Measurements from ENCODE around the gene PTPRG. TPM values are rescaled to one million over a fixed set of nuclear protein-coding genes. Genes with fewer than 3 reads are reported as not detected.
A peak's percentile ranks its signal among the peaks of the same experiment; 100 is the strongest.

Gene PTPRG
- total and polyA plus RNA-seq, 2 donors (not counting 3 experiments of a cell fraction or from before 2014, with no cell fraction given) = 8.9 to 39.1 TPM

- no peaks in the 10 kb centered on the region for H3K9me1 ChIP-seq (replicated peaks; ENCODE audit: control insufficient read depth, extremely low read depth, insufficient read depth, low read length)
- H3K4me3 ChIP-seq (replicated peaks in 1 of 3; ENCODE audit: insufficient read depth in 1 of 3, low read depth in 1 of 3, low read length in 3 of 3) = no peak overlapping the region
- no peaks in the 10 kb centered on the region for H3K27me3 ChIP-seq (ENCODE audit: control insufficient read depth in 2 of 2, insufficient read depth in 2 of 2, low read length in 2 of 2)
- H3K9ac ChIP-seq (replicated peaks; ENCODE audit: extremely low read depth, insufficient read depth, low read length) = no peak overlapping the region
- ChIA-PET CTCF (no interaction called here), POLR2A (no interaction called here)
- peak overlapping the region; percentile 14 for H2AFZ ChIP-seq (ENCODE audit: low read depth, low read length)
- no peak for TF ChIP-seq GATA2 (IDR thresholded peaks at IDR 0.05; ENCODE audit: insufficient read depth, insufficient read length, low read depth, low read length)
- TF ChIP-seq JUN (IDR thresholded peaks at IDR 0.05; ENCODE audit: borderline replicate concordance, insufficient read depth, insufficient read length, low read depth) = no peak
- TF ChIP-seq POLR2AphosphoS5 (IDR thresholded peaks at IDR 0.05; ENCODE audit: insufficient read depth, low read depth, low read length) = no peak
- no peak for TF ChIP-seq EZH2 (IDR thresholded peaks at IDR 0.05; ENCODE audit: borderline replicate concordance, low read depth, low read length, severe bottlenecking)
- TF ChIP-seq CTCF (IDR thresholded peaks at IDR 0.05; ENCODE audit: extremely low read depth in 1 of 2, insufficient read depth in 1 of 2, low read depth in 1 of 2, low read length in 2 of 2) = no peak
- TF ChIP-seq MYC (IDR thresholded peaks at IDR 0.05; ENCODE audit: low read depth, low read length) = no peak
- no peak for TF ChIP-seq POLR2A (IDR thresholded peaks at IDR 0.05; ENCODE audit: low read depth, low read length)
- no peak for TF ChIP-seq FOS (IDR thresholded peaks at IDR 0.05; ENCODE audit: borderline replicate concordance, insufficient read depth, low read length)
- TF ChIP-seq MAX (IDR thresholded peaks at IDR 0.05; ENCODE audit: insufficient read depth, insufficient read length) = no peak
- DNase-seq (ENCODE audit: low read depth, low spot score) = peak; percentile 28
- H3K79me2 ChIP-seq (ENCODE audit: control insufficient read depth, insufficient read depth, low read length) = peaks cover 2% of the 10 kb centered on the region
- H3K4me2 ChIP-seq (ENCODE audit: insufficient read depth, low read length) = no peak overlapping the region
- FAIRE-seq = peak; percentile 42
- H3K4me1 ChIP-seq (ENCODE audit: control insufficient read depth, extremely low read depth, insufficient read depth, low read length) = no peaks in the 10 kb centered on the region
- no peaks in the 10 kb centered on the region for H3K36me3 ChIP-seq (ENCODE audit: control insufficient read depth in 2 of 2, extremely low read depth in 1 of 2, insufficient read depth in 2 of 2, low read length in 2 of 2)
- dilution Hi-C loops (cut with MboI; ENCODE audit: extremely low pct_ligation_motif_present, low sequenced_read_pairs) (no loop called here), intact Hi-C loops (cut with micrococcal nuclease) (no loop called here)
- H3K9me3 ChIP-seq (replicated peaks; ENCODE audit: control insufficient read depth, insufficient read depth, low read length) = no peaks in the 10 kb centered on the region
- H3K27ac ChIP-seq (ENCODE audit: insufficient read depth, low read depth, low read length) = no peak overlapping the region
- H4K20me1 ChIP-seq (replicated peaks; ENCODE audit: control insufficient read depth, extremely low read depth, insufficient read depth, low read length) = no peaks in the 10 kb centered on the region
- no TSS peak for BruUV-seq (replicated peaks)
These were observed 76.0 kb downstream of the PTPRG start for GRCh38 chr3:61637088-61638051.
